Activated CD8-positive, alpha-beta memory T cell treated with anti-CD3 and anti-CD28 coated beads for 36 hours (primary cell): ENCODE results near the gene LILRB3. TPM values are rescaled to one million over a fixed set of nuclear protein-coding genes. Genes with fewer than 3 reads are reported as not detected.
"Not testable (repeated sequence)": the region's sequence is repeated elsewhere in the genome, so short reads cannot be mapped to it uniquely, and the experiment has no call there.

Source experiments
- CTCF ChIA-PET: fragments of 350-600 bp; sonication (Branson Sonifier 250); formaldehyde crosslinking; loops from one replicate; lab custom pipeline; 2021; ENCODE audit warnings: antibody characterized with exemption; lab: Charles Lee
- POLR2A ChIA-PET: fragments of 350-600 bp; sonication (Branson Sonifier 250); formaldehyde crosslinking; loops from one replicate; lab custom pipeline; 2021; ENCODE audit warnings: antibody characterized with exemption; lab: Charles Lee
- total RNA-seq, 2 experiments: library from RNA; stranded (reverse); gene quantifications; one replicate each; pipeline ENCODE4 v1.2.3, GENCODE V29; 2021

The LILRB3 gene
- total RNA-seq, 2 experiments from 2014 or later: not detected

GRCh38 chr19:54218960-54219661, 3.7 kb downstream of the LILRB3 start:
- CTCF ChIA-PET: no interaction called here
- POLR2A ChIA-PET: no interaction called here

- ChIA-PET CTCF (no interaction called here), POLR2A (no interaction called here)
Measured at GRCh38 chr19:54218259-54218658, 4.5 kb downstream of the LILRB3 start.

GRCh38 chr19:54217517-54218247, 5.1 kb downstream of the LILRB3 start:
- POLR2A ChIA-PET, CTCF ChIA-PET: not testable (repeated sequence)

DNA sequence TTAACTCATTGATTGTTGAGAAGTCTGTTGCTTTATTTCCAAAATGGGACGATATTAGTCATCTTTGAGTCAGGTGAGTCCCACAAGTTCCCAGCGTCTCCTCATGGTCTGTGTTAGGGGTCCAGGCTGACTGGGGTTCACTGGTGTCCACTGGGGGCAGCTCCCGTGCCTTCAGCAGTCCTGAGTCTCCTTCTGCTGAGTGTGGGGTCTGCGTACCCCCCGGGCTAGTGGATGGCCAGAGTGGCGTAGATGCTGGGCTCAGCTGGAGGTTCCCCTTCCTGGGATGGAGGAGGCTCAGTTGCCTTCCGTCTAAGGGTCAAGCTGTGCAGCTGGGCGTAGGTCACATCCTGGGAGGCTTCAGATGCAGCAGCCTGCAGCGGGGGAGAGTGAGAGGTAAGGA, 5.9 kb downstream of the LILRB3 start:
- ChIA-PET POLR2A (interaction anchor here (0.6 kb wide), 1 partner anchor 12 kb away, joined by 7 read pairs; no protein-coding TSS in a partner anchor), CTCF (no interaction called here)

DNA sequence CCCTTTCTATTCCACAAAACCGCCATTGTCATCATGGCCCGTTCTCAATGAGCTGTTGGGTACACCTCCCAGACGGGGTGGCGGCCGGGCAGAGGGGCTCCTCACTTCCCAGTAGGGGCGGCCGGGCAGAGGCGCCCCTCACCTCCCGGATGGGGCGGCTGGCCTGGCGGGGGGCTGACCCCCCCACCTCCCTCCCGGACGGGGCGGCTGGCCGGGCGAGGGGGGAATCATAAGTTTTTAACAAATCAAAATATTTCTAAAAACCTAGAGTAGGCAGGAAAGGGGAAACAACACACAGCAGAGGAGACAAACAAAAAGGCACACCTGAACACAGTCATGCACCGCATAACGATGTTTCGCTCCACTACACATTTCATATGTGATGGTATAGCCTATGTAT, 8.1 kb downstream of the LILRB3 start:
- POLR2A ChIA-PET, CTCF ChIA-PET: not testable (repeated sequence)

- CTCF ChIA-PET, POLR2A ChIA-PET: not testable (repeated sequence)
Measured at GRCh38 chr19:54214217-54214616, 8.6 kb downstream of the LILRB3 start.

DNA sequence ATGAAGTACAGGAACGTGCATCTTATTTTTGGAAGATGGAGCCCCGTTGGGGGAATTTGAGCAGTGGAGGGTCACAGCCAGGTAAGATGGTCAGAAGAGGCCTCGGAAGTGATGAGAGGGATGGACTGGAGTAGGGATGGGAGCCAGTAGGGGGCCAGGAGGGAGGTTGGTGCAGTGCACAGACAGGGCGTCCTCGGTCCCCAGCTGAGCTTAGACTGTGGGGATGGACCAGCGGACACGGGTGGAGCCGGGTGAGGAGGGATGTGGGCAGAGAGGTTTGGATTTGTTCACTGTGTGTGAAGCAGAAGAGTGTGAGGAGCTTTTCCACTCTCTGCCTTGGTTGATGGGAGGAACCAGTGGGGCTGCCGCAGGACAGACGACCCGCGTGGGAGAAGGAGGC, 11.6 kb downstream of the LILRB3 start:
- POLR2A ChIA-PET: interaction anchor here (3.7 to 12.1 kb wide), 2 partner anchors 11 to 21 kb away, joined by 20 to 131 read pairs; partner anchors contain the start of genes MBOAT7, RPS9 and TSEN34
- CTCF ChIA-PET: interaction anchor here (0.7 to 1.1 kb wide), 3 partner anchors 22 to 55 kb away, joined by 3 to 4 read pairs (median 3); partner anchors contain the start of gene MBOAT7

DNA sequence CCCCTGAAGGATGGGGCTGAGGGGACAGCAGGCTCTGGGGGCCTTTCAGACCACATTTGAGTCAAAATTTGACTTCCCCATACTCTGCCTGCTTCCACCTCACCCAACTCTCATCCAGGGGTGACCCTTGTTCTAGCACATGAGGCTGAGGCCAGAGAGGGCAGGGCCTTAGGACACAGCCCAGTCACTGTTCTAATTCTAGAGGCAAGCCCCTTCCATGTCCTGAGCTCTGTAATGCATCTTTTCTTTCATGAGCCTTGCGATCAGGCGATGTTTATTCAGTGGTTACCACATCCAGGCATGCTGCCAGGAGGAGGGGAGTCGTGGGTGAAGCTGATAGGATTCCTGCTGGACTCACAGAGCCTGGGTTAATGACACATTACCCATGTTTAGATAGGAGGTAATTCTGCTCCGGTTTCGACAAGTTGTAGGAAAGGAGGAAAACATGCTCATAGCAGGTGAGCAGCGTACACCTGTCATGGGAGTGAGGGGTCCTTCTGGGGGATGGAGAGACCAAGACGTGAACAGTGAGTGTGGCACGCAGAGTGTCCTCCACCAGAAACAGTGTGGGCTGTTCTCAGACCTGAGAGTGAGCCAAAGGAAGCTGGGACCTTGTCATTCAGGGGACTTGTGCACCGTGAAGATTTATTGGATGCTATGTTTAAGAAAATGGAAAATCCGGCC, 12.9 kb downstream of the LILRB3 start:
- POLR2A ChIA-PET: interaction anchor here (0.9 to 12.1 kb wide), 3 partner anchors 9 to 37 kb away, joined by 6 to 131 read pairs (median 20); partner anchors contain the start of genes MBOAT7, RPS9, TMC4 and TSEN34
- CTCF ChIA-PET: interaction anchor here (1.1 to 1.3 kb wide), 2 partner anchors 9 to 23 kb away, joined by 3 to 5 read pairs; partner anchors contain the start of gene RPS9

DNA sequence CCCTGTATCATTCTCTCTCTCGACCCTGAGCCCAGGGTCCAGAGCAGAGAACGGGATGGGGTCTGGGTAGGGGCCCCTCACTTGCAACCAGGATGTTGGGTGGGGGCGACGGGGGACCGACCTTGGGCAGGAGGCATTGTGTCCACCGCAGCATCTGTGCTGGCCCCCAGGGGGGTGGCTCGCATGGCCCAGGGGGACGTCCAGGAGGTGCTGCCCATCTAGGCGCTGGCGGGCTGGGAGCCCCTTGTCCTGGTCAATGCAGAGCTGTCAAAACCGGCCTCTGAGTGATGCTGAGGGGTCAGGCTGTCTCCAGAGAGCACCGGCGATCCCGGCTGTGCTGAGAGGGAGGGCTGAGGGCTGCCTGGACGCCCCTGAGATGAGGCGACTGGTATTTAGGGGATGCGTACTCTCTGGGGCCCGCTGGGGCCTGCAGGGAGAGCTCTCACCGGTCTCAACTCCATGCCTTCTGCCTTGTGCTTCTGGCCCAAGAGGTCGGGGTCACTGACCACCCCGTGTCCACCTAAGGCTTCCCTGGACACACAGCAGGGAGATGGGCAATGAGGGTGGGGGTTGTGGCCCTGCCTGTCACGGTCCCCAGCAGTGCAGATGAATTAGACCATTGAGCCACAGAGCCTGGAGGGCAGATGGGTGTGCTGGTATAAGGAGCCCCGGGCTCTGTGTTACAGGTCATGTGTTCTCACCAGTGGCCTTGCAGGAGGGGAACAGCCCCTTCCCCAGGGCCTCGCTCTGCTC, 13.6 kb downstream of the LILRB3 start:
- ChIA-PET POLR2A (interaction anchor here (3.7 to 12.1 kb wide), 2 partner anchors 9 to 19 kb away, joined by 20 to 131 read pairs; partner anchors contain the start of genes MBOAT7, RPS9 and TSEN34), CTCF (interaction anchor here (1.3 kb wide), 1 partner anchor 23 kb away, joined by 3 read pairs; no protein-coding TSS in a partner anchor)

- ChIA-PET CTCF (interaction anchor here (0.5 kb wide), 1 partner anchor 10 kb away, joined by 3 read pairs; no protein-coding TSS in a partner anchor), POLR2A (interaction anchor here (3.7 to 12.1 kb wide), 2 partner anchors 8 to 19 kb away, joined by 20 to 131 read pairs; partner anchors contain the start of genes MBOAT7, RPS9 and TSEN34)
Measured at GRCh38 chr19:54208784-54209057, 14.1 kb downstream of the LILRB3 start.

- CTCF ChIA-PET: interaction anchor here (0.5 to 1.3 kb wide), 2 partner anchors 9 to 58 kb away, joined by 3 to 6 read pairs; no protein-coding TSS in a partner anchor
- POLR2A ChIA-PET: interaction anchor here (3.7 to 12.1 kb wide), 2 partner anchors 8 to 18 kb away, joined by 20 to 131 read pairs; partner anchors contain the start of genes MBOAT7, RPS9 and TSEN34
Measured at GRCh38 chr19:54207983-54208783, 14.6 kb downstream of the LILRB3 start.

GRCh38 chr19:54207676-54207982, 15.2 kb downstream of the LILRB3 start:
- CTCF ChIA-PET: interaction anchor here (1.3 kb wide), 1 partner anchor 59 kb away, joined by 6 read pairs; no protein-coding TSS in a partner anchor
- POLR2A ChIA-PET: interaction anchor here (12.1 kb wide), 1 partner anchor 17 kb away, joined by 131 read pairs; the partner anchor contains the start of genes MBOAT7 and TSEN34

GRCh38 chr19:54207193-54207592, 15.6 kb downstream of the LILRB3 start:
- ChIA-PET CTCF (interaction anchor here (1.3 kb wide), 1 partner anchor 59 kb away, joined by 6 read pairs; no protein-coding TSS in a partner anchor), POLR2A (interaction anchor here (0.6 to 12.1 kb wide), 2 partner anchors 17 to 48 kb away, joined by 3 to 131 read pairs; partner anchors contain the start of genes LENG1, MBOAT7 and TSEN34)

DNA sequence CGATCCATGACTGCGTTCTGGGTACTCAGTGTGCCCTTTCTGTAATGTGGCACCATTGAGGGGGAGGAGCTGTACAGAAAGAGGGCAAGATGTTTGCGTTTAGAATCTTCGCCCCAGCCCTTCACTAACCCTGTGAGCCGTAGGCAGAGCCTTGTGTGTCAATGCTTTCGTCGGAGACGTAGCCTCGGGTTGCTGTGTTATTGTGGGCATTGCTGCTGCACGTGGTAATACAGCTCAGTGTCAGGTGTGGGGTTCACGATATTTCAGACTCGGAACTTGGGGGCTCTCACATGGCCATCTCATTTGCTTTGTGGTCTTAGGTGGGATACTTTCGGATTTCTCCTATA, 16.0 kb downstream of the LILRB3 start:
- POLR2A ChIA-PET: interaction anchor here (0.6 to 12.1 kb wide), 2 partner anchors 17 to 47 kb away, joined by 3 to 131 read pairs; partner anchors contain the start of genes LENG1, MBOAT7 and TSEN34
- CTCF ChIA-PET: no interaction called here

DNA sequence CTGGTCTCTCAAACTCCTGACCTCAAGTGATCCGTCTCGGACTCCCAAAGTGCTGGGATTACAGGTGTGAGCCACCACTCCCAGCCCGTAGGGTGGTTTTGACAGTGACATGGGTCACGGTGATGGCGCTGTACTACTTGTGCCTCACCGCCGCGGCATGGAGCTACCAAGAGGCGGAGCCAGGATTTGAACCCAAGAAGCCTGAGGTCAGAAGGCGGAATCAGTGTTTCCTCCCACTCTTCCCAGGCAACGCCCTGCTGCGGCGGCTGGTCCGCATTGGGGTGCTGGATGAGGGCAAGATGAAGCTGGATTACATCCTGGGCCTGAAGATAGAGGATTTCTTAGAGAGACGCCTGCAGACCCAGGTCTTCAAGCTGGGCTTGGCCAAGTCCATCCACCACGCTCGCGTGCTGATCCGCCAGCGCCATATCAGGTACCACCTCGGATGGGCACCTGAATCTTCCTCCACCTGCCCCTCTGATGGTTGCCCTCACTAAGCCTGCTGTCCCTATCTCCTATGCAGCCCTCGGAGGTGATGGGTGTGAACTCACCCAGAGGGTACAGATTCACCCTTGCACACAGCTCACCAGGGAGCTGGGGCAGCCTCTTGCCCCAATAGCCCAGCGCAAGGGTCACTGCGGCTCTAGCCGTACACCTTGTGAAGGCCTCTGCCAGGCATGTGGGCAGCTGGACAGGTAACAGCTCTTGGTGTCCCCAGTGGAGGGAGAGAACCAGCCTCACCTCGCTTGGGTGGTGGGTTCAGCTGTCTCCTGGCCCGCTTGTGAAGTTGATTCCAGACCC, 16.6 kb downstream of the LILRB3 start:
- CTCF ChIA-PET: interaction anchor here (1.3 to 1.7 kb wide), 3 partner anchors 10 to 60 kb away, joined by 3 to 4 read pairs (median 4); no protein-coding TSS in a partner anchor
- POLR2A ChIA-PET: interaction anchor here (0.6 to 12.1 kb wide), 2 partner anchors 16 to 47 kb away, joined by 3 to 131 read pairs; partner anchors contain the start of genes LENG1, MBOAT7 and TSEN34

GRCh38 chr19:54204767-54205468, 17.9 kb downstream of the LILRB3 start:
- CTCF ChIA-PET: interaction anchor here (1.3 to 1.7 kb wide), 3 partner anchors 9 to 61 kb away, joined by 3 to 4 read pairs (median 4); no protein-coding TSS in a partner anchor

More at GRCh38 chr19:54204767-54205468, 17.9 kb downstream of the LILRB3 start:
- POLR2A ChIA-PET: interaction anchor here (0.6 to 12.1 kb wide), 2 partner anchors 11 to 15 kb away, joined by 7 to 131 read pairs; partner anchors contain the start of genes MBOAT7 and TSEN34
